ENCODE data around the gene PTCD2.

The PTCD2 gene

DNA sequence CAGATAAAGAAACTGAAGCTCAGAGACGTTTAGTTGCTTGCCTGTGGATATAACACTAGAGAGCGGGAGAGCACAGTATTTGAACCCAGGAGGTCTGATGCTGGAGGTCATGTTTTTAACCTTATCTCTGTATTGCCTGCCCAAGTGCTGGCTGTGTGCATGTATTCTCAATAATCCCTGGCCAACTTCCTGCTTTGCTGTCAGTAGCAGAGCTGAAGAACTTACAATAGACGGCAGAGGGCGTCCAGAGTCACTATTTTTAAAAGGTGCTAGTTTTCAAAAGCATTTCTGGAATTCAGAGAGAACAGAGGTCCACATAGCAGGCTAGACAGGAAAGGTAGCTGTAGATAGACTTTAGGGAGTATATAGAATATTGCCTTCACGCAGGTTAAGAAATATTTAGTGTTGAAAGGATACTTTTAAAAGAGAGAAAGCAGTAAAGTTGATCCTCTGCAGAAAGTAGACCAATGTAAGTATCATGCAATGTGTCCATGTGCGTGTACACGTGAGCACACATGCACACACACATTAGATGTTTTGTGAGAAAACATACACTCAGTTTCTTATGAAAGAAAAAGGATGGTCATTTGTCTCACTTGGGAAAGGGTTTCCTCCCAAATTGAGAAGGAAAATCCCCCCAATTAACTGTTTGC lies 46.3 kb downstream of the PTCD2 start:
- no peak for TF ChIP-seq REST (IDR thresholded peaks at IDR 0.05; ENCODE audit: insufficient read depth in 1 of 2, low read depth in 2 of 2, low read length in 2 of 2)
- no peak for TF ChIP-seq FOXP2 (optimal IDR thresholded peaks at IDR 0.05; ENCODE audit: borderline replicate concordance, extremely low read depth, extremely low read length, insufficient read depth)
- TF ChIP-seq SIN3A (IDR thresholded peaks at IDR 0.05; ENCODE audit: borderline replicate concordance, insufficient read depth, low read length), result no peak
- TF ChIP-seq POLR2AphosphoS5 (IDR thresholded peaks at IDR 0.05; ENCODE audit: low read depth, low read length), result no peak
- no peak for TF ChIP-seq TAF1 (IDR thresholded peaks at IDR 0.05; ENCODE audit: borderline replicate concordance, insufficient read depth, low read length)

GRCh38 chr5:72368271-72368670 lies 48.1 kb downstream of the PTCD2 start:
- no peak for TF ChIP-seq REST (IDR thresholded peaks at IDR 0.05; ENCODE audit: insufficient read depth in 1 of 2, low read depth in 2 of 2, low read length in 2 of 2)
- no peak for TF ChIP-seq FOXP2 (optimal IDR thresholded peaks at IDR 0.05; ENCODE audit: borderline replicate concordance, extremely low read depth, extremely low read length, insufficient read depth)
- TF ChIP-seq POLR2AphosphoS5 (IDR thresholded peaks at IDR 0.05; ENCODE audit: low read depth, low read length), result no peak
- no peak for TF ChIP-seq TAF1 (IDR thresholded peaks at IDR 0.05; ENCODE audit: borderline replicate concordance, insufficient read depth, low read length)
- TF ChIP-seq SIN3A (IDR thresholded peaks at IDR 0.05; ENCODE audit: borderline replicate concordance, insufficient read depth, low read length), result no peak

DNA sequence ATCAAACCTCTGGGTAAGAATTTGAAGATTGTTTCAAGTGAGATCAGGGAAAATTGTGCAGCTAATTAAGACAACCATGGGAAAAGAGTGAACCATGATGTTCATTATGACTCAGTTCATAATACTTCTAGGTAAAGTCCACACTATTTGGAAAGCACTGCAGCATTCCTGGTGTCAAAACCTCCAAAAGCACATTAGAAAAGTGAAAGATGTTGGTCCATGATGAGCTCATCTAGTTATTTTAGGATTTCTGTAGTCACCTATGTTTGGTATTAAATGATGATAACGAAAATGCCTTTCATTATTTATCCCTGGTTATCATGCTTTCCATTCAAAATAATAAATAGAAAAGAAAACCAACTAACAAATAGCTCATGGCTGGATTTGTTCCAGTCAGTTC lies 49.1 kb downstream of the PTCD2 start:
- TF ChIP-seq SIN3A (IDR thresholded peaks at IDR 0.05; ENCODE audit: borderline replicate concordance, insufficient read depth, low read length), result no peak
- TF ChIP-seq POLR2AphosphoS5 (IDR thresholded peaks at IDR 0.05; ENCODE audit: low read depth, low read length), result no peak

GRCh38 chr5:72369711-72370110 lies 49.5 kb downstream of the PTCD2 start:
- TF ChIP-seq TAF1 (IDR thresholded peaks at IDR 0.05; ENCODE audit: borderline replicate concordance, insufficient read depth, low read length) (no peak), FOXP2 (optimal IDR thresholded peaks at IDR 0.05; ENCODE audit: borderline replicate concordance, extremely low read depth, extremely low read length, insufficient read depth) (no peak), SIN3A (IDR thresholded peaks at IDR 0.05; ENCODE audit: borderline replicate concordance, insufficient read depth, low read length) (no peak)

DNA sequence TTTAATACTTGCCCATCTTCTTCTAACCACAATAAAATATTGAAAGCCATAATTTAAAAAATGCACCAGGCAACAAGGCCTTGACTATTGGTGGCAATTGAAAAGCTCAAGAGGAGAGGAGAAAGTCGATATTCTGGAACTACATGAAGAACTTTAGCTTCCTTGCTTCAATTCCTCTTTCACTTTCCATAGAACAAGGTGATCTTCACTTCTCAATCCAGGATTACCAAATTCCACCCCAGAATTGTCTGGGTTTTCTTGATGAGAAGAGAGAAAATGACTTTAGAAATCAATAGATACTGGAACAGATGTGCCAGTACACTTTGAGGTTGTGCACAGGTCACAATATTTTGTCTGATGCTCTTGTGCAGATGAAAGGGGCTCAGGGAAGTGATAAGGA lies 52.2 kb downstream of the PTCD2 start:
- no peak for TF ChIP-seq SIN3A (IDR thresholded peaks at IDR 0.05; ENCODE audit: borderline replicate concordance, insufficient read depth, low read length)
- no peak for TF ChIP-seq REST (IDR thresholded peaks at IDR 0.05; ENCODE audit: insufficient read depth in 1 of 2, low read depth in 2 of 2, low read length in 2 of 2)
- no peak for TF ChIP-seq TAF1 (IDR thresholded peaks at IDR 0.05; ENCODE audit: borderline replicate concordance, insufficient read depth, low read length)
- TF ChIP-seq POLR2AphosphoS5 (IDR thresholded peaks at IDR 0.05; ENCODE audit: low read depth, low read length), result no peak
- no peak for TF ChIP-seq FOXP2 (optimal IDR thresholded peaks at IDR 0.05; ENCODE audit: borderline replicate concordance, extremely low read depth, extremely low read length, insufficient read depth)

- TF ChIP-seq FOXP2 (optimal IDR thresholded peaks at IDR 0.05; ENCODE audit: borderline replicate concordance, extremely low read depth, extremely low read length, insufficient read depth), result no peak
- no peak for TF ChIP-seq REST (IDR thresholded peaks at IDR 0.05; ENCODE audit: insufficient read depth in 1 of 2, low read depth in 2 of 2, low read length in 2 of 2)
- no peak for TF ChIP-seq POLR2AphosphoS5 (IDR thresholded peaks at IDR 0.05; ENCODE audit: low read depth, low read length)
- TF ChIP-seq TAF1 (IDR thresholded peaks at IDR 0.05; ENCODE audit: borderline replicate concordance, insufficient read depth, low read length), result no peak
- no peak for TF ChIP-seq SIN3A (IDR thresholded peaks at IDR 0.05; ENCODE audit: borderline replicate concordance, insufficient read depth, low read length)
Observed at GRCh38 chr5:72372923-72373322, 52.8 kb downstream of the PTCD2 start.
